Left kidney (tissue), 2 donors: ENCODE measurements around the gene CFHR5. TPM values are rescaled to one million over a fixed set of nuclear protein-coding genes. Genes with fewer than 3 reads are reported as not detected.
"Not testable (repeated sequence)": the region's sequence is repeated elsewhere in the genome, so short reads cannot be mapped to it uniquely, and the experiment has no call there.

Experiments used
- DNase-seq: peaks from one replicate; pipeline ENCODE4 v3.0.0-alpha.2; 2013
- polyA plus RNA-seq: library from polyadenylated mRNA; unstranded; fragments of 120-200 nt; gene quantifications from one replicate; pipeline ENCODE4 v1.2.1, GENCODE V29; 2013; ENCODE audit not compliant: insufficient read length

Gene CFHR5
- polyA plus RNA-seq, 1 donor, result not detected

- DNase-seq, result peak; percentile 2
Observed at GRCh38 chr1:197017558-197018146, 40.3 kb downstream of the CFHR5 start.

DNA sequence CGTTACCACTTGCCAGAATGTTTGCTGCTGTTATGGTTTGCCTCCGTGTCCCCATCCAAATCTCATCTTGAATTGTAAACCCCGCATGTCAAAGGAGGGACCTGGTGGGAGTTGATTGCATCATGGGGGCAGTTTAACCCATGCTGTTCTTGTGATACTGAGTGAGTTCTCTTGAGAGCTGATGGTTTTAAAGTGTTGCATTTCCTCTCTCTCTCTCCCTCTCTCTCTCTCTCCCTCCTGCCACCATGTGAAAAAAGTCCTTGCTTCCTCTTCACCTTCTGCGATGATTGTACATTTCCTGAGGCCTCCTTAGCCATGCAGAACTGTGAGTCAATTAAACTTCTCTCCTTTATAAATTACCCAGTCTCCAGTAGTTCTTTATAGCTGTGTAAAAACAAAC lies 44.4 kb downstream of the CFHR5 start:
- DNase-seq, result no peak

- DNase-seq, result no peak
Observed at GRCh38 chr1:197024460-197024859, 47.1 kb downstream of the CFHR5 start.

DNA sequence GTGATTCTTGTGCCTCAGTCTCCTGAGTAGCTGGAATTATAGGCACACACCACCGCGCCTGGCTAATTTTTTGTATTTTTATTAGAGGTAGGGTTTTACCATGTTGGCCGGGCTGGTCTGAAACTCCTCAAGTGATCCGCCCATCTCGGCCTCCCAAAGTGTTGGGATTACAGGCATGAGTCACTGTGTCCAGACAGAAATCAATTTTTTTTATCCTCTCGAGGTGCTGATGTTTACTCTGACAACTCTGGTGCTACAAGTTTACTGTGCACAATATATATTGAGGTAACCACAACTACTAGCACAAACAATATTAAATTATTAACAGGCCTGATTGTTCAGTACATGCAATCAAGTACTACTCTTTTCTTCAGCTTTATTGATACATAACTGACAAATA lies 50.0 kb downstream of the CFHR5 start:
- DNase-seq, result no peak

GRCh38 chr1:197029749-197030148 lies 52.4 kb downstream of the CFHR5 start:
- DNase-seq, result no peak

DNA sequence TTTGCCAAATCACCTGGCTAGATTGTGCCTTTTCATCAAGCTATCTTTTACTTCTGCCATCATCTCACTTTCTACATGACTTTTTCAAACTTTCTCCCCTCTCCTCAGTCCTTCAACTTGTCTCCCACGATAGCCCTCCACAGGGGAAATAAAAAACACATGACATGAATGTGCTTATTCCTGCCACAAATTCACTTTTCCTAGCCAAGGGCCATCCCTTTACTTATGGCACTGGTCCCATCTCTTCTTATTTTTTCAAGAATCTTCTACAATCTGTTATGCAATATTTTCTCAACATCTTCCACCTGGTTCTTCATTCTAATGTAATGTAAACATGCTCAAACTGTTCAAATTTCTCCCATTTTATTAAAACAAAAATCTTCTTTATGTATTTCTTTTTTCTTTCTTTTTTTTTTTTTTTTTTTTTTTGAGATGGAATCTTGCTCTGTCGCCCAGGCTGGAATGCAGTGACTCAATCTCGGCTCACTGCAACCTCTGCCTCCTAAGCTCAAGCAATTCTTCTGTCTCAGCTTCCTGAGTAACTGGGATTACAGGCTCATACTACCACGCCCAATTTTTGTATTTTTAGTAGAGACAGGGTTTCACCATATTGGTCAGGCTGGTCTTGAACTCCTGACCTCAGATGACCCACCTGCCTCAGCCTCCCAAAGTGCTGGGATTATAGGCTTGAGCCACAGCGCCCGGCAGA lies 57.4 kb downstream of the CFHR5 start:
- not testable (repeated sequence) for DNase-seq

- no peak for DNase-seq
Observed at GRCh38 chr1:197036861-197037260, 59.5 kb downstream of the CFHR5 start.

- DNase-seq, result no peak
Observed at GRCh38 chr1:197041486-197042353, 64.4 kb downstream of the CFHR5 start.

GRCh38 chr1:197042676-197043341 lies 65.5 kb downstream of the CFHR5 start:
- no peak for DNase-seq

GRCh38 chr1:197049100-197049499 lies 71.7 kb downstream of the CFHR5 start:
- no peak for DNase-seq

Other genes starting within 250 kb of the CFHR5 start
- 0.50 TPM for gene CFHR3, start 202.7 kb upstream of the CFHR5 start, polyA plus RNA-seq
- gene CFHR1, start 157.8 kb upstream of the CFHR5 start, polyA plus RNA-seq, result 0.42 TPM
- gene CFHR4, start 89.5 kb upstream of the CFHR5 start, polyA plus RNA-seq, result not detected
- not detected for gene CFHR2, start 33.8 kb upstream of the CFHR5 start, polyA plus RNA-seq
- 0.13 TPM for gene F13B, start 89.7 kb downstream of the CFHR5 start, polyA plus RNA-seq
- gene ASPM, start 169.1 kb downstream of the CFHR5 start, polyA plus RNA-seq, result 38.6 TPM
- gene ZBTB41, start 223.7 kb downstream of the CFHR5 start, polyA plus RNA-seq, result 20.3 TPM